Right atrium auricular region (tissue), 2 donors: ENCODE results near the gene BAIAP2. TPM values are rescaled to one million over a fixed set of nuclear protein-coding genes. Genes with fewer than 3 reads are reported as not detected.
A peak's percentile ranks its signal among the peaks of the same experiment; 100 is the strongest.

Experiments used
- DNase-seq: peaks from one replicate; pipeline ENCODE4 v3.0.0-alpha.2; 2019; ENCODE audit warnings: low spot score
- H3K27ac ChIP-seq, 2 donors: fragments of 200-600 bp; sonication (generic); 1 replicate in 1 of 2; 2 replicates in 1 of 2; pipeline ENCODE4 v1.5.1; 2016 to 2019
- H3K27me3 ChIP-seq, 2 donors: fragments of 200-600 bp; sonication (generic); one replicate each; pipeline versions ENCODE4 v1.5.1 to v1.6.0; 2017 to 2019
- H3K36me3 ChIP-seq: fragments of 200-600 bp; sonication (generic); one replicate; pipeline ENCODE4 v1.5.1; 2016
- H3K4me1 ChIP-seq, 2 donors: fragments of 200-600 bp; sonication (generic); one replicate each; pipeline versions ENCODE4 v1.5.1 to v1.6.0; 2017 to 2019
- H3K4me3 ChIP-seq, 2 donors: fragments of 200-600 bp; sonication (generic); 1 replicate in 1 of 2; 2 replicates in 1 of 2; pipeline ENCODE4 v1.5.1; 2017 to 2019; ENCODE audit warnings: mild to moderate bottlenecking in 1 of 2, moderate library complexity in 1 of 2
- H3K9me3 ChIP-seq, 2 donors: fragments of 200-600 bp; sonication (generic); one replicate each; pipeline ENCODE4 v1.5.1; 2019
- CTCF ChIP-seq, 2 donors: fragments of 200-600 bp; sonication (generic); IDR thresholded peaks; one replicate each; pipeline ENCODE4 v1.5.1; 2019; ENCODE audit warnings: antibody characterized with exemption in 2 of 2
- total RNA-seq, 2 donors: library from RNA; depleted of rRNA; stranded (reverse); fragments of >200 nt; gene quantifications; one replicate each; pipeline ENCODE4 v1.1.0, GENCODE V29; 2016

The BAIAP2 gene
- total RNA-seq, 2 donors from 2014 or later, result 27.9 to 36.5 TPM

- DNase-seq, result no peak
- no peak for TF ChIP-seq CTCF (IDR thresholded peaks at IDR 0.05)
- Histone ChIP-seq H3K27ac (peak overlapping the region; percentile 21 to 79), H3K4me1 (peaks cover 0 to 83% of the 10 kb centered on the region in 2 donors), H3K9me3 (no peaks in the 10 kb centered on the region), H3K36me3 (no peaks in the 10 kb centered on the region), H3K4me3 (peak overlapping the region; percentile 51 to 68), H3K27me3 (no peaks in the 10 kb centered on the region)
These were observed 708 bp downstream of the BAIAP2 start for GRCh38 chr17:81035521-81036196.

- H3K9me3 ChIP-seq, result no peaks in the 10 kb centered on the region
- TF ChIP-seq CTCF (IDR thresholded peaks at IDR 0.05), result no peak
- peaks cover 0 to 85% of the 10 kb centered on the region in 2 donors for H3K4me1 ChIP-seq
- no peaks in the 10 kb centered on the region for H3K27me3 ChIP-seq
- no peak for DNase-seq
- peak overlapping the region; percentile 63 to 79 for H3K27ac ChIP-seq
- no peaks in the 10 kb centered on the region for H3K36me3 ChIP-seq
- peak overlapping the region; percentile 51 to 68 for H3K4me3 ChIP-seq
These were observed 1.4 kb downstream of the BAIAP2 start for GRCh38 chr17:81036197-81036941.

DNA sequence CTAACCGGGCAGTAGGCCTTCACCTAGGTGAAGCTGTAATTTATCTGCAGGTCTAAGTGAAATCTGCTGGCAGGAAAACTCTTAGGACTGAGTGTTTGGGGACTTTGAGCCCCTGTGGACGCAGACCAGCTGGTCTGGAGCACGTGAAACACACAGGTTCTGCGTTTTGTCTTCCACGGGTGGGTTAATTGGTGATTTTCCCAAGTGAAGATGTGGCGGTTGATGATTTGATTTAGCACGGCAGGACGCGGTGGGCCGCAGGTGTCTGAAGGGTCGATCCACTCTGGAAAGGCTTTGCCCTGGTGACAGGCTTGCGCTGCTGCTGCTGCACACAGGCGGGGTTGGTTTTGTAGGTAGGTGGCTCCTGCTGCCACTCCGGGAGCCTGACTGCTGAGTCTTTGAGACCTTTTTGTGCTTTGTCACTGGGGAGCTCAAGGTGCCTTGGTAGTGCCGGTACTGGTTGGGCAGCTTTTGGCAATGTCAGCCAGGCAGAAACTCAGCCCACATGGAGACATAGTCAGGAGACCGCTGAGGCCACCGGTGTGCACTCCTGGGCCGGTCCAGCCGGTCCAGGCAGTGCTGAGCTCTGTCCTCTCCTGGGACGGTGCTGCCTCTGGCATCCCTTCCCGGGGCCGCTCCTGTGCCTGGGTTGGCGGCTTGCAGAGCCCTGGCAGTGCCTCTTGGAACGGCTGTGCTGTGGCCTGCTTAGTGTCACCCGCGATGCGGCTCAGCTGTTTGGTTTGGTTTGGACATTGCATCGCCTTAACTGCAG is 2.3 kb downstream of the BAIAP2 start:
- Histone ChIP-seq H3K4me3 (peak overlapping the region in 1 of 2 donors; percentile 68), H3K27ac (peak overlapping the region; percentile 63 to 79), H3K36me3 (no peaks in the 10 kb centered on the region), H3K4me1 (peaks cover 0 to 77% of the 10 kb centered on the region in 2 donors), H3K9me3 (no peaks in the 10 kb centered on the region), H3K27me3 (no peaks in the 10 kb centered on the region)
- no peak for TF ChIP-seq CTCF (IDR thresholded peaks at IDR 0.05)
- no peak for DNase-seq

DNA sequence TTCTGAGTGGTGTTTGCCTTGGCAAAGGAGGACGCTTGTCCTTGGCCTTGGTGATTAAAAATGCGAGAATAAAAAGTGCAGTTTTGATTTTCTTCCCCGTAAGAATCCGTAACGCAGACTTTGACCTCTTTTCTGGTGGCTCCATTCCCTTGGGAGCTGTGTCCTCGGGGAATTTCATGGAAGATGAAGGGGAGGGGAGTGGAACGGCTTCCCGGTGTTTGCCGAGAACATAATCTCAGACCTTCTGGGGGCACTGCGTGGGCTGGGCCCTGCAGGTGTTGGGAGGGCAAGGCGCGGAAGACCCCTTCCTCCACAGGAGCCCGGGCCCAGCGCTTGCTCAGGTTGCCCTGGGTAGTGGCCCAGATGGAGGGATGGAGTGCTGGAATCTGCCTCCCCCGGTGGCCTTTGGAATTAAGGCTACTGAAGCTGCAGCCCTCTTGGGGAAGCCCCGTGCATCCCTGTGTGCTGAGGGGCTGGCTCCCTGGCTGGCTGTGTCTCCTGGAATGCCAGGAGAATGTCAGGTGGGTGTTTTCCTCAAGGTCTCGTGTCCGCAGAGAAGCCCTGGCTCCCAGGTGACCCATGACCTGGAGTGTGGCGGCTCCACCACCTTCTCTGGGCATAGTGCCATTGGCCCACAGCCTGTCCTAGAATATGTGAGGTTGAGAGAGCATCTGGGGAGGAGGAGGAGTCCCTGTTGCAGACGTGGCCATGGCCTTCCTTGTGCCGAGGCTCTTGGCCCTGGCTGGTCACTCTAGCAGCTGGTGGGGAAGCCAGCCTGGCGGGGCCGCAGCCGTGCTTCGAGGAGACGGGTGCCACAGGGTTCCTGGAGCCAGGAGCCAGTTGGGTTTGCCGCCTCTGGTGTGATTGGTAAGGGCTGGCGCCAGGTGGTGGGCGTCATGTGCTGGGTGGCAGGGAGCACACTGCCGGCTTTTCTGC is 3.1 kb downstream of the BAIAP2 start:
- no peak for DNase-seq
- Histone ChIP-seq H3K4me1 (peaks cover 0 to 77% of the 10 kb centered on the region in 2 donors), H3K27me3 (no peaks in the 10 kb centered on the region), H3K36me3 (no peaks in the 10 kb centered on the region), H3K9me3 (no peaks in the 10 kb centered on the region), H3K27ac (peak overlapping the region; percentile 63 to 79), H3K4me3 (no peak overlapping the region)
- no peak for TF ChIP-seq CTCF (IDR thresholded peaks at IDR 0.05)

GRCh38 chr17:81039096-81039495 is 4.1 kb downstream of the BAIAP2 start:
- H3K27ac ChIP-seq, result peak overlapping the region; percentile 16 to 63
- no peak for TF ChIP-seq CTCF (IDR thresholded peaks at IDR 0.05)
- no peaks in the 10 kb centered on the region for H3K9me3 ChIP-seq
- no peaks in the 10 kb centered on the region for H3K36me3 ChIP-seq
- no peaks in the 10 kb centered on the region for H3K27me3 ChIP-seq
- peaks cover 0 to 77% of the 10 kb centered on the region in 2 donors for H3K4me1 ChIP-seq
- DNase-seq, result no peak
- H3K4me3 ChIP-seq, result no peak overlapping the region
